GM23338 (cell line): ENCODE results near the gene AEBP2. TPM values are rescaled to one million over a fixed set of nuclear protein-coding genes. Genes with fewer than 3 reads are reported as not detected.
A peak's percentile ranks its signal among the peaks of the same experiment; 100 is the strongest.

Source experiments
- ATAC-seq: fragments of 200-7000 bp; cut with Tn5 transposase; 3 replicates; pipeline ENCODE4 v1.9.1; 2020
- DNase-seq: peaks from one replicate; pipeline ENCODE4 v3.0.0-alpha.2; 2015; ENCODE audit warnings: low spot score
- H2AFZ ChIP-seq: fragments of 200-600 bp; sonication (generic); 2 replicates; pipeline ENCODE4 v1.8.0; 2016; ENCODE audit warnings: antibody characterized with exemption, mild to moderate bottlenecking, moderate library complexity
- H3F3A ChIP-seq: fragments of 200-600 bp; sonication (generic); replicated peaks from 2 replicates; pipeline ENCODE4 v1.8.0; 2017; ENCODE audit warnings: antibody characterized with exemption, mixed run types, low read depth
- H3K27ac ChIP-seq: fragments of 200-600 bp; sonication (generic); 2 replicates; pipeline ENCODE4 v1.6.1; 2016; ENCODE audit warnings: low read depth
- H3K27me3 ChIP-seq: fragments of 200-600 bp; sonication (generic); 2 replicates; pipeline ENCODE4 v1.8.0; 2016; ENCODE audit warnings: mild to moderate bottlenecking, mixed run types, moderate library complexity; ENCODE audit not compliant: insufficient read depth
- H3K36me3 ChIP-seq: fragments of 200-600 bp; sonication (generic); 2 replicates; pipeline ENCODE4 v1.8.0; 2016; ENCODE audit warnings: mild to moderate bottlenecking; ENCODE audit not compliant: insufficient read depth
- H3K4me1 ChIP-seq: fragments of 200-600 bp; sonication (generic); 2 replicates; pipeline ENCODE4 v1.8.0; 2016; ENCODE audit warnings: mild to moderate bottlenecking, moderate library complexity; ENCODE audit not compliant: insufficient read depth
- H3K4me2 ChIP-seq: fragments of 200-600 bp; sonication (generic); 2 replicates; pipeline ENCODE4 v1.7.1; 2017; ENCODE audit warnings: mixed run types
- H3K4me3 ChIP-seq: fragments of 200-600 bp; sonication (generic); 2 replicates; pipeline ENCODE4 v1.6.1; 2016; ENCODE audit warnings: mixed run types
- H3K79me2 ChIP-seq: fragments of 200-600 bp; sonication (generic); replicated peaks from 2 replicates; pipeline ENCODE4 v1.8.0; 2017; ENCODE audit warnings: mild to moderate bottlenecking; ENCODE audit not compliant: insufficient read depth
- H3K9me2 ChIP-seq: fragments of 200-600 bp; sonication (generic); 2 replicates; pipeline ENCODE4 v1.8.0; 2017; ENCODE audit not compliant: insufficient read depth
- H4K20me1 ChIP-seq: fragments of 200-600 bp; sonication (generic); replicated peaks from 2 replicates; pipeline ENCODE4 v1.8.0; 2017; ENCODE audit warnings: mild to moderate bottlenecking; ENCODE audit not compliant: insufficient read depth
- H3K27ac Mint-ChIP-seq: 2 replicates; pipeline ENCODE4 v1.8.0; 2020; ENCODE audit warnings: inconsistent platforms, mild to moderate bottlenecking, moderate library complexity, mixed read lengths
- H3K27me3 Mint-ChIP-seq: 3 replicates; pipeline ENCODE4 v1.8.0; 2022; ENCODE audit warnings: low read depth, mild to moderate bottlenecking, moderate library complexity, mixed read lengths, inconsistent platforms; ENCODE audit not compliant: insufficient read depth, poor library complexity
- H3K36me3 Mint-ChIP-seq: 3 replicates; pipeline ENCODE4 v1.8.0; 2021; ENCODE audit warnings: low read depth, mild to moderate bottlenecking, inconsistent platforms, moderate library complexity, mixed read lengths
- H3K4me1 Mint-ChIP-seq: 3 replicates; pipeline ENCODE4 v1.8.0; 2020; ENCODE audit warnings: mild to moderate bottlenecking, inconsistent platforms, mixed read lengths
- H3K4me3 Mint-ChIP-seq: 3 replicates; pipeline ENCODE4 v1.8.0; 2021; ENCODE audit warnings: moderate library complexity, mild to moderate bottlenecking, inconsistent platforms, mixed read lengths
- H3K9me3 Mint-ChIP-seq: 3 replicates; pipeline ENCODE4 v1.8.0; 2020; ENCODE audit warnings: moderate library complexity, mild to moderate bottlenecking, inconsistent platforms, mixed read lengths
- CREB1 ChIP-seq: fragments of 250-450 bp; sonication (Bioruptor Pico); IDR thresholded peaks from 2 replicates; pipeline ENCODE4 v1.5.0; 2020; ENCODE audit warnings: low read depth, mild to moderate bottlenecking, moderate library complexity
- ETS1 ChIP-seq: IDR thresholded peaks from 2 replicates; pipeline ENCODE4 v1.6.1; 2016; ENCODE audit warnings: antibody characterized with exemption
- EZH2phosphoT487 ChIP-seq: fragments of 200-600 bp; sonication (generic); IDR thresholded peaks from one replicate; pipeline ENCODE4 v1.8.1; 2018; ENCODE audit warnings: antibody characterized with exemption; ENCODE audit not compliant: unreplicated experiment
- REST ChIP-seq: IDR thresholded peaks from one replicate; pipeline ENCODE4 v1.6.1; 2018; ENCODE audit warnings: antibody characterized with exemption; ENCODE audit not compliant: unreplicated experiment
- STAT1 ChIP-seq: IDR thresholded peaks from one replicate; pipeline ENCODE4 v1.6.1; 2016; ENCODE audit warnings: antibody characterized with exemption; ENCODE audit not compliant: unreplicated experiment
- ZNF331 ChIP-seq: fragments of 250-450 bp; sonication (Bioruptor Pico); IDR thresholded peaks from 2 replicates; pipeline ENCODE4 v1.5.0; 2020; ENCODE audit warnings: low read depth, mild to moderate bottlenecking, moderate library complexity
- ZNF462 ChIP-seq: fragments of 250-450 bp; sonication (Bioruptor Pico); IDR thresholded peaks from 2 replicates; pipeline ENCODE4 v1.5.0; 2020; ENCODE audit warnings: mild to moderate bottlenecking, moderate library complexity
- polyA plus RNA-seq: library from polyadenylated mRNA; unstranded; fragments of >200 nt; fragmentation: Nextera tagmentation; extraction: Ambion mirVana; gene quantifications from 2 replicates; pipeline ENCODE4 v1.2.1, GENCODE V29; 2016
- total RNA-seq: library from RNA; depleted of rRNA; stranded (reverse); fragments of >200 nt; shearing (Covaris generic); gene quantifications from 2 replicates; pipeline ENCODE4 v1.2.3, GENCODE V29; 2014

AEBP2 gene
- total and polyA plus RNA-seq, 2 experiments from 2014 or later = 39.3 to 48.1 TPM

- H3K27ac ChIP-seq = 0 out of 2 replicates have a peak overlapping the region, but pooled peaks have one; percentile 4
- no peak overlapping the region for H3K4me2 ChIP-seq
- H2AFZ ChIP-seq = no peak overlapping the region
- Mint-ChIP-seq H3K27me3 (peaks cover 16% of the 10 kb centered on the region), H3K4me1 (peaks cover 45% of the 10 kb centered on the region), H3K27ac (no peak overlapping the region), H3K9me3 (no peaks in the 10 kb centered on the region; the same call in 2 of the 3 replicates), H3K36me3 (peaks cover 59% of the 10 kb centered on the region), H3K4me3 (no peak overlapping the region)
- H3K4me3 ChIP-seq = no peak overlapping the region
- DNase-seq = no peak
- peaks cover 12% of the 10 kb centered on the region for H3F3A ChIP-seq
- peaks cover 67% of the 10 kb centered on the region for H4K20me1 ChIP-seq
- peaks cover 25% of the 10 kb centered on the region for H3K4me1 ChIP-seq
- H3K9me2 ChIP-seq = no peaks in the 10 kb centered on the region
- TF ChIP-seq ETS1 (no peak), ZNF331 (no peak), REST (no peak), EZH2phosphoT487 (no peak), CREB1 (CRISPR knock-in tag) (no peak), ZNF462 (CRISPR knock-in tag) (no peak), STAT1 (no peak)
- no peak for ATAC-seq
- H3K36me3 ChIP-seq = peaks cover 6% of the 10 kb centered on the region; the same call in 1 of the 2 replicates
- H3K79me2 ChIP-seq = peaks cover 100% of the 10 kb centered on the region
- no peaks in the 10 kb centered on the region for H3K27me3 ChIP-seq
Observed at GRCh38 chr12:19484738-19485137, 45.4 kb downstream of the AEBP2 start.
